Measurements from ENCODE around the gene PHB1. TPM values are rescaled to one million over a fixed set of nuclear protein-coding genes. Genes with fewer than 3 reads are reported as not detected.
"Not testable (repeated sequence)": the region's sequence is repeated elsewhere in the genome, so short reads cannot be mapped to it uniquely, and the experiment has no call there.

The PHB1 gene
- total RNA-seq, 1 donor from 2014 or later, result 136 TPM

- DNase-seq (ENCODE audit: low spot score in 2 of 2, unreplicated experiment in 2 of 2), result no peak
- Mint-ChIP-seq H3K4me3 (no peak overlapping the region), H3K27me3 (ENCODE audit: low read depth) (no peaks in the 10 kb centered on the region), H3K4me1 (peaks cover 18% of the 10 kb centered on the region), H3K27ac (no peak overlapping the region), H3K9me3 (no peaks in the 10 kb centered on the region), H3K36me3 (no peaks in the 10 kb centered on the region)
- TF ChIP-seq CTCF (IDR thresholded peaks at IDR 0.05; ENCODE audit: unreplicated experiment), result no peak
Observed at GRCh38 chr17:49390548-49391324, 23.9 kb downstream of the PHB1 start.

- peak overlapping the region; percentile 31 for H3K27ac Mint-ChIP-seq
- H3K4me1 Mint-ChIP-seq, result peaks cover 15% of the 10 kb centered on the region
- not testable (repeated sequence) for DNase-seq (ENCODE audit: low spot score in 2 of 2, unreplicated experiment in 2 of 2); H3K27me3 Mint-ChIP-seq (ENCODE audit: low read depth); H3K9me3 Mint-ChIP-seq; H3K4me3 Mint-ChIP-seq; H3K36me3 Mint-ChIP-seq
Observed at GRCh38 chr17:49389514-49390347, 25.0 kb downstream of the PHB1 start.

- peaks cover under 1% of the 10 kb centered on the region for H3K27me3 Mint-ChIP-seq (ENCODE audit: low read depth)
- H3K36me3 Mint-ChIP-seq, result no peaks in the 10 kb centered on the region
- no peak overlapping the region for H3K27ac Mint-ChIP-seq
- H3K4me1 Mint-ChIP-seq, result peaks cover 11% of the 10 kb centered on the region
- H3K9me3 Mint-ChIP-seq, result no peaks in the 10 kb centered on the region
- no peak for TF ChIP-seq CTCF (IDR thresholded peaks at IDR 0.05; ENCODE audit: unreplicated experiment)
- no peak overlapping the region for H3K4me3 Mint-ChIP-seq
- DNase-seq (ENCODE audit: low spot score in 2 of 2, unreplicated experiment in 2 of 2), result no peak
Observed at GRCh38 chr17:49388692-49389513, 25.8 kb downstream of the PHB1 start.

GRCh38 chr17:49388290-49388640 is 26.4 kb downstream of the PHB1 start:
- TF ChIP-seq CTCF (IDR thresholded peaks at IDR 0.05; ENCODE audit: unreplicated experiment), result no peak
- H3K4me3 Mint-ChIP-seq, result no peak overlapping the region
- no peak for DNase-seq (ENCODE audit: low spot score in 2 of 2, unreplicated experiment in 2 of 2)
- H3K9me3 Mint-ChIP-seq, result no peaks in the 10 kb centered on the region
- H3K27me3 Mint-ChIP-seq (ENCODE audit: low read depth), result peaks cover 4% of the 10 kb centered on the region
- H3K4me1 Mint-ChIP-seq, result peaks cover 7% of the 10 kb centered on the region
- no peaks in the 10 kb centered on the region for H3K36me3 Mint-ChIP-seq
- no peak overlapping the region for H3K27ac Mint-ChIP-seq

GRCh38 chr17:49387498-49388289 is 27.0 kb downstream of the PHB1 start:
- Mint-ChIP-seq H3K4me3 (no peak overlapping the region), H3K27me3 (ENCODE audit: low read depth) (peaks cover 4% of the 10 kb centered on the region), H3K9me3 (no peaks in the 10 kb centered on the region), H3K36me3 (no peaks in the 10 kb centered on the region), H3K27ac (no peak overlapping the region), H3K4me1 (peaks cover 7% of the 10 kb centered on the region)
- TF ChIP-seq CTCF (IDR thresholded peaks at IDR 0.05; ENCODE audit: unreplicated experiment), result no peak
- DNase-seq (ENCODE audit: low spot score in 2 of 2, unreplicated experiment in 2 of 2), result no peak

All from mesothelial cell of epicardium (in vitro differentiated cells).